H1 (cell line): ENCODE measurements around the gene KLHL18. TPM values are rescaled to one million over a fixed set of nuclear protein-coding genes. Genes with fewer than 3 reads are reported as not detected.
"Not testable (repeated sequence)": the region's sequence is repeated elsewhere in the genome, so short reads cannot be mapped to it uniquely, and the experiment has no call there.

Experiments used
- CTCF ChIA-PET: fragments of 300-600 bp; sonication (Branson Sonifier 250); formaldehyde crosslinking; loops from one replicate; lab custom pipeline; 2021; ENCODE audit not compliant: partially characterized antibody; lab: Charles Lee
- POLR2A ChIA-PET: fragments of 300-600 bp; sonication (Branson Sonifier 250); formaldehyde crosslinking; loops from one replicate; lab custom pipeline; 2021; ENCODE audit warnings: inconsistent platforms; ENCODE audit not compliant: partially characterized antibody; lab: Charles Lee
- DNase-seq, 2 experiments: peaks; one replicate each; pipeline versions ENCODE4 v3.0.0 to v3.0.0-alpha.2; 2010 to 2022; ENCODE audit warnings: low spot score in 2 of 2, low read depth in 1 of 2, mixed read lengths in 1 of 2
- FAIRE-seq: peaks from 2 replicates; lab custom pipeline; 2011; peaks lifted over from hg19 to GRCh38; lab: Jason Lieb, UNC
- H2AFZ ChIP-seq: 2 replicates; pipeline ENCODE4 v1.8.1; 2012; ENCODE audit warnings: low read length, inconsistent platforms
- H2AK5ac ChIP-seq: 2 replicates; pipeline ENCODE4 v1.6.1; 2013; ENCODE audit warnings: low read depth, low read length
- H2BK120ac ChIP-seq: replicated peaks from 2 replicates; pipeline ENCODE3; 2013; ENCODE audit warnings: low read depth, low read length, inconsistent platforms
- H2BK12ac ChIP-seq: 2 replicates; pipeline ENCODE4 v1.6.1; 2013; ENCODE audit warnings: low read depth, low read length
- H2BK15ac ChIP-seq: 2 replicates; pipeline ENCODE4 v1.6.1; 2013; ENCODE audit warnings: low read length
- H2BK20ac ChIP-seq: 2 replicates; pipeline ENCODE4 v1.6.1; 2013; ENCODE audit warnings: low read length
- H2BK5ac ChIP-seq: 2 replicates; pipeline ENCODE4 v1.6.1; 2013; ENCODE audit warnings: low read depth, low read length
- H3K14ac ChIP-seq: 2 replicates; pipeline ENCODE4 v1.6.1; 2013; ENCODE audit warnings: inconsistent platforms; ENCODE audit not compliant: insufficient read length
- H3K18ac ChIP-seq: 2 replicates; pipeline ENCODE4 v1.6.1; 2013; ENCODE audit warnings: low read length; ENCODE audit errors: extremely low read depth
- H3K23ac ChIP-seq: 2 replicates; pipeline ENCODE4 v1.6.1; 2013; ENCODE audit warnings: inconsistent platforms; ENCODE audit not compliant: insufficient read length
- H3K23me2 ChIP-seq: 2 replicates; pipeline ENCODE4 v1.6.1; 2013; ENCODE audit warnings: low read depth, low read length
- H3K27ac ChIP-seq: 2 replicates; pipeline ENCODE4 v1.6.1; 2011; ENCODE audit warnings: low read depth, low read length, inconsistent platforms
- H3K27me3 ChIP-seq, 4 experiments: replicated peaks in 1 of 4; 1 replicate in 1 of 4; 2 replicates in 3 of 4; pipeline versions ENCODE4 v1.6.1 to v1.8.1; 2011 to 2013; ENCODE audit warnings: low read length in 3 of 4, mild to moderate bottlenecking in 3 of 4, inconsistent platforms in 2 of 4, mixed read lengths in 2 of 4, moderate library complexity in 1 of 4; ENCODE audit not compliant: control insufficient read depth in 3 of 4, insufficient read depth in 3 of 4; ENCODE audit errors: extremely low read depth in 1 of 4
- H3K36me3 ChIP-seq, 4 experiments: 2 replicates each; pipeline versions ENCODE4 v1.6.1 to v1.8.1; 2011 to 2013; ENCODE audit warnings: mild to moderate bottlenecking in 4 of 4, low read length in 3 of 4, moderate library complexity in 2 of 4, control low read depth in 1 of 4, inconsistent platforms in 1 of 4; ENCODE audit not compliant: insufficient read depth in 4 of 4, control insufficient read depth in 2 of 4
- H3K4ac ChIP-seq: replicated peaks from 2 replicates; pipeline ENCODE3; 2013; ENCODE audit warnings: low read length, low read depth, mixed read lengths, inconsistent platforms; ENCODE audit not compliant: insufficient read length
- H3K4me1 ChIP-seq, 4 experiments: replicated peaks in 1 of 4; 1 replicate in 1 of 4; 2 replicates in 3 of 4; pipeline versions ENCODE4 v1.6.1 to v1.8.1; 2011 to 2013; ENCODE audit warnings: low read length in 3 of 4, inconsistent platforms in 2 of 4, mixed read lengths in 1 of 4; ENCODE audit not compliant: insufficient read depth in 4 of 4, control insufficient read depth in 3 of 4
- H3K4me2 ChIP-seq, 2 experiments: 2 replicates each; pipeline versions ENCODE4 v1.6.1 to v1.8.1; 2011 to 2013; ENCODE audit warnings: low read depth in 2 of 2, low read length in 2 of 2, control low read depth in 1 of 2, inconsistent platforms in 1 of 2, mild to moderate bottlenecking in 1 of 2; ENCODE audit not compliant: insufficient read depth in 1 of 2
- H3K4me3 ChIP-seq, 4 experiments: fragments of 200-600, 300-600 bp in 1 of 4; sonication (generic), shearing (Covaris generic), sonication (Bioruptor Twin) in 1 of 4; 2 replicates each; pipeline versions ENCODE4 v1.5.1 to v1.8.1; 2011 to 2016; ENCODE audit warnings: low read length in 4 of 4, low read depth in 3 of 4, control low read depth in 2 of 4, inconsistent platforms in 2 of 4, mild to moderate bottlenecking in 2 of 4, mixed read lengths in 1 of 4, moderate library complexity in 1 of 4; ENCODE audit not compliant: insufficient read depth in 2 of 4; ENCODE audit errors: extremely low read depth in 1 of 4
- H3K56ac ChIP-seq: replicated peaks from 2 replicates; pipeline ENCODE3; 2013; ENCODE audit warnings: low read depth, mild to moderate bottlenecking, mixed read lengths, low read length, inconsistent platforms; ENCODE audit not compliant: insufficient read length
- H3K79me1 ChIP-seq: 2 replicates; pipeline ENCODE4 v1.6.1; 2013; ENCODE audit warnings: low read depth, low read length, control low read depth
- H3K79me2 ChIP-seq, 2 experiments: 2 replicates each; pipeline versions ENCODE4 v1.6.1 to v1.8.1; 2012 to 2013; ENCODE audit warnings: low read length in 2 of 2, mild to moderate bottlenecking in 2 of 2, inconsistent platforms in 1 of 2; ENCODE audit not compliant: insufficient read depth in 2 of 2, control insufficient read depth in 1 of 2
- H3K9ac ChIP-seq, 4 experiments: replicated peaks in 1 of 4; 1 replicate in 1 of 4; 2 replicates in 3 of 4; pipeline versions ENCODE4 v1.6.1 to v1.8.1; 2011 to 2013; ENCODE audit warnings: low read depth in 3 of 4, low read length in 3 of 4, control low read depth in 2 of 4, mild to moderate bottlenecking in 2 of 4, moderate library complexity in 2 of 4, inconsistent platforms in 1 of 4; ENCODE audit errors: extremely low read depth in 1 of 4
- H3K9me3 ChIP-seq, 2 experiments: 2 replicates each; pipeline versions ENCODE4 v1.6.1 to v1.8.1; 2012 to 2013; ENCODE audit warnings: mild to moderate bottlenecking in 2 of 2, moderate library complexity in 2 of 2, control low read depth in 1 of 2, inconsistent platforms in 1 of 2, low read depth in 1 of 2, low read length in 1 of 2, mixed read lengths in 1 of 2; ENCODE audit not compliant: insufficient read depth in 2 of 2
- H4K20me1 ChIP-seq, 2 experiments: replicated peaks in 1 of 2; 2 replicates each; pipeline versions ENCODE3 to v1.8.1; 2011 to 2013; ENCODE audit warnings: inconsistent platforms in 2 of 2, low read length in 2 of 2, mild to moderate bottlenecking in 1 of 2; ENCODE audit not compliant: insufficient read depth in 2 of 2, control insufficient read depth in 1 of 2
- H4K5ac ChIP-seq: 2 replicates; pipeline ENCODE4 v1.6.1; 2013; ENCODE audit warnings: low read length, low read depth, mixed read lengths, inconsistent platforms; ENCODE audit not compliant: insufficient read length
- H4K8ac ChIP-seq: 2 replicates; pipeline ENCODE4 v1.8.0; 2013; ENCODE audit warnings: mild to moderate bottlenecking, moderate library complexity, low read length, inconsistent platforms; ENCODE audit not compliant: insufficient read depth; ENCODE audit errors: extremely low read depth
- H4K91ac ChIP-seq: replicated peaks from 2 replicates; pipeline ENCODE3; 2013; ENCODE audit warnings: low read length, mixed read lengths, inconsistent platforms; ENCODE audit not compliant: insufficient read length
- WGBS, 2 experiments: shearing (Covaris generic) in 1 of 2; methylation state at CpG; one replicate each; pipeline versions ENCODE4 v1.1.6 to v1.1.7; 2013 to 2015; ENCODE audit warnings: low lambda C conversion rate in 2 of 2, mixed read lengths in 2 of 2, inconsistent platforms in 1 of 2, low coverage in 1 of 2, missing lambda C conversion rate in 1 of 2; ENCODE audit not compliant: insufficient replicate concordance in 2 of 2, insufficient coverage in 1 of 2, insufficient read length in 1 of 2; ENCODE audit errors: extremely low coverage in 1 of 2, missing lambda C conversion rate in 1 of 2; 5-methylcytosine and 5-hydroxymethylcytosine counted together
- polyA plus RNA-seq, 7 experiments: library from polyadenylated mRNA; depleted of rRNA in 3 of 7; stranded (reverse) in 5 of 7; unstranded in 2 of 7; fragments of >200 nt in 5 of 7; fragments of 200-250 nt in 2 of 7; gene quantifications; 1 replicate in 5 of 7; 2 replicates in 1 of 7; 4 replicates in 1 of 7; pipeline versions ENCODE4 v1.2.1 to v1.2.3, GENCODE V29; 2011 to 2013; ENCODE audit warnings: missing spikeins in 2 of 7, mixed read lengths in 2 of 7
- total RNA-seq: library from RNA; stranded (reverse); fragmentation: NEBNext Ultra II Directional; extraction: Animal tissue kit (Norgen Biotek cat#: 25700); gene quantifications from 2 replicates; pipeline ENCODE4 v1.2.1, GENCODE V29; 2021

The KLHL18 gene
- total and polyA plus RNA-seq, 2 of the 8 experiments (the other 6 are each of a cell fraction or from before 2014, with no cell fraction given) = 19.9 to 31.7 TPM

DNA sequence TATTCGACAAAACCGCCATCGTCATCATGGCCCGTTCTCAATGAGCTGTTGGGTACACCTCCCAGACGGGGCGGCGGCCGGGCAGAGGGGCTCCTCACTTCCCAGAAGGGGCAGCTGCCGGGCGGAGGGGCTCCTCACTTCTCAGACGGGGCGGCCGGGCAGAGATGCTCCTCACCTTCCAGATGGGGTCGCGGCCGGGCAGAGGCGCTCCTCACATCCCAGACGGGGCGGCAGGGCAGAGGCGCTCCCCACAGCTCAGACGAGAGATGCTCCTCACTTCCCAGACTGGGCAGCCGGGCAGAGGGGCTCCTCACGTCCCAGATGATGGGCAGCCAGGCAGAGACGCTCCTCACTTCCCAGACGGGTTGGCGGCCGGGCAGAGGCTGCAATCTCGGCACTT is 26.5 kb downstream of the KLHL18 start:
- H3K9me3 ChIP-seq, H2AFZ ChIP-seq, H3K18ac ChIP-seq, H3K4ac ChIP-seq, H3K27me3 ChIP-seq, H2BK15ac ChIP-seq, H3K36me3 ChIP-seq, H2BK5ac ChIP-seq, H3K79me1 ChIP-seq, H2BK12ac ChIP-seq, H3K9ac ChIP-seq, CTCF ChIA-PET, H3K4me3 ChIP-seq, H4K5ac ChIP-seq, H4K91ac ChIP-seq, H4K20me1 ChIP-seq, H4K8ac ChIP-seq, H3K56ac ChIP-seq, H2BK120ac ChIP-seq, H3K27ac ChIP-seq, FAIRE-seq, H2AK5ac ChIP-seq, H2BK20ac ChIP-seq, DNase-seq, H3K4me2 ChIP-seq, H3K23me2 ChIP-seq, H3K14ac ChIP-seq, H3K4me1 ChIP-seq, H3K23ac ChIP-seq: not testable (repeated sequence)
- POLR2A ChIA-PET = interaction anchor here (1.5 kb wide), 1 partner anchor 10 kb away, joined by 3 read pairs; no protein-coding TSS in a partner anchor
- 98% methylated on average over 24 of the region's 28 CpGs; no CpG with 5 or more reads in 1 of the 2 experiments for WGBS, 2 experiments
- H3K79me2 ChIP-seq = peaks cover 0 to 36% of the 10 kb centered on the region in 2 experiments; a peak in 2 of 4 replicates
